ENCODE measurements around the gene PKN1.
"Not testable (repeated sequence)": the region's sequence is repeated elsewhere in the genome, so short reads cannot be mapped to it uniquely, and the experiment has no call there.

The PKN1 gene

DNA sequence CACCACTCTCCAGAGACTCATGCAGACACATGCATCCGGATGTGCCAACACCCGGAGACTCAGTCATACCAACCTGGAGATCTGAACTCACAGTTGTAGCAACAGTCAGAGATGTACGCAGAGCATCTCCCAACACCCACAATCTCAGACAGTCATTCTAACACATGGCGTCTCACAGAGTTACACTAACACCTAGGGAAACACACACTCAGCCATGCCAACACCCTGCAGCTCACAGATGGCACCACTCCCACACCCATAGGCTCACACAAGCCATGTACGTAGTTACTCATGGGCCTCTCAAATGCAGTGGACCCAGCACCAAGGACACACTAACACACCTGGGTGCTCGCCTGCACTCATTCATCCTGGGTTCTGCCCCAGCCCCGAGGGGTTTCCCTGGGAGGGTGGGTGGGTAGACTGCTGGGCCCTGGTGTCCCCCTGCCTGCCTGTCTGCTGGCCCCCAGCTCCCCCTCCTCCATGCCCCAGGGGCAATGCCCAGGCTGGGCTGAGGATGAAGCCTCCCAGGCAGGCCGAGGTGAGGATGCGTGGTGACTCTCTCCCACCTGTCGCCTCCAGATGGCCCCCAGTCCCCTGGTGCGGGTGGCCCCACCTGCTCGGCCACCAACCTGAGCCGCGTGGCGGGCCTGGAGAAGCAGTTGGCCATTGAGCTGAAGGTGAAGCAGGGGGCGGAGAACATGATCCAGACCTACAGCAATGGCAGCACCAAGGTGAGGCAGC, 10.0 kb downstream of the PKN1 start:
- TF ChIP-seq, protein P1, sequence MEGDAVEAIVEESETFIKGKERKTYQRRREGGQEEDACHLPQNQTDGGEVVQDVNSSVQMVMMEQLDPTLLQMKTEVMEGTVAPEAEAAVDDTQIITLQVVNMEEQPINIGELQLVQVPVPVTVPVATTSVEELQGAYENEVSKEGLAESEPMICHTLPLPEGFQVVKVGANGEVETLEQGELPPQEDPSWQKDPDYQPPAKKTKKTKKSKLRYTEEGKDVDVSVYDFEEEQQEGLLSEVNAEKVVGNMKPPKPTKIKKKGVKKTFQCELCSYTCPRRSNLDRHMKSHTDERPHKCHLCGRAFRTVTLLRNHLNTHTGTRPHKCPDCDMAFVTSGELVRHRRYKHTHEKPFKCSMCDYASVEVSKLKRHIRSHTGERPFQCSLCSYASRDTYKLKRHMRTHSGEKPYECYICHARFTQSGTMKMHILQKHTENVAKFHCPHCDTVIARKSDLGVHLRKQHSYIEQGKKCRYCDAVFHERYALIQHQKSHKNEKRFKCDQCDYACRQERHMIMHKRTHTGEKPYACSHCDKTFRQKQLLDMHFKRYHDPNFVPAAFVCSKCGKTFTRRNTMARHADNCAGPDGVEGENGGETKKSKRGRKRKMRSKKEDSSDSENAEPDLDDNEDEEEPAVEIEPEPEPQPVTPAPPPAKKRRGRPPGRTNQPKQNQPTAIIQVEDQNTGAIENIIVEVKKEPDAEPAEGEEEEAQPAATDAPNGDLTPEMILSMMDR (conservative IDR thresholded peaks at IDR 0.05; ENCODE audit: low read length), result no peak
- no peak for DNase-seq (ENCODE audit: low read depth)
- no peak overlapping the region for H3K4me3 ChIP-seq (ENCODE audit: low read length)

DNA sequence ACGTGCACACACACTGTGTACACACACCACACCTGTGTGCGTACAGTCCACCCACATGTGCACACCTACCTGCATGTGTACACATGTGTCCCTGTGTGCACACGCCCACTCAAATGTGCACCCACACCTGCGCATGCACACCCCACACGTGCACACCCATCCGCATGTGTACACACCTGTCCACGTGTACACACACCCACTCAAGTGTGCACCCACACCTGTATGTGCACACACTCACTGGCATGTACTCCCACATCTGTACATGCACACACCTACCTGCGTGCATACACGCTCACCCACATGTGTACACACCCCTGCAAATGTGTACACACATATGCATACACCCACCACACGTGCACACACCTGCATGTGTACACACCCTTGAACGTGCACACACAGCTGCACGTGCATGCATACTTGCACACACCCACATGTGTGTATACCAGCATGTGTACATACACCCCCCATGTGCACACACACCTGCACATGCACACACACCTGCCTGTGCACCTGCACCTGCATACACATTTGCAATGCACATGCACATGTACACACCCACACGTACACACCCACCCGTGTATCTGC, 10.6 kb downstream of the PKN1 start:
- no peak for DNase-seq (ENCODE audit: low read depth)
- H3K4me3 ChIP-seq (ENCODE audit: low read length), result no peak overlapping the region
- TF ChIP-seq, protein P1 (conservative IDR thresholded peaks at IDR 0.05; ENCODE audit: low read length), result no peak

DNA sequence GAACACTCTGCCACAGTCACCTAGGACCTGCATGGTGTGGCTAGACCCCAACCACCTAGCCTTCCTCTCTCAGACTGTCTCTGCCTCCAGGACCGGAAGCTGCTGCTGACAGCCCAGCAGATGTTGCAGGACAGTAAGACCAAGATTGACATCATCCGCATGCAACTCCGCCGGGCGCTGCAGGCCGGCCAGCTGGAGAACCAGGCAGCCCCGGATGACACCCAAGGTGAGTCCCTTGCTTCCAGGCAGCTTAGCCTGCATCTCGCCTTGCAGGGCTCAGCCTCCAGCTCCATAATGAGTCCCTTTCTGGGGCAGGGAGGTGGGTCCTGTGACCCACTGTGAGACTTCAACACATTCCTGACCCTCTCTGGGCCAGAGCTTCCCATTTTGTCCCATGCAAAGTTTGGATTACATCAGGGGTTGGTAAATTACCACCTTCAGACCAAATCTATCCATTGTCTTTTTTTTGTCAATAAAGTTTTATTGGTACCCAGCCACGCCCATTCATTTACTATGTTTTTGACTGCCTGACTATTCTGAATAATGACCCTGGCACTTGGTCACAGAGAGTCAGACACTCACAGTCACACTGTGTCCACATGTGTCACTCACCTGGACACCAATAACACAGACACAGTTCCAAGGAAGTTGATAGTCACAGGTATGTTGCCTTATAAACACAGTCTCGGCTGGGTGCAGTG, 13.4 kb downstream of the PKN1 start:
- DNase-seq (ENCODE audit: low read depth), result no peak
- TF ChIP-seq, protein P1 (conservative IDR thresholded peaks at IDR 0.05; ENCODE audit: low read length), result no peak

DNA sequence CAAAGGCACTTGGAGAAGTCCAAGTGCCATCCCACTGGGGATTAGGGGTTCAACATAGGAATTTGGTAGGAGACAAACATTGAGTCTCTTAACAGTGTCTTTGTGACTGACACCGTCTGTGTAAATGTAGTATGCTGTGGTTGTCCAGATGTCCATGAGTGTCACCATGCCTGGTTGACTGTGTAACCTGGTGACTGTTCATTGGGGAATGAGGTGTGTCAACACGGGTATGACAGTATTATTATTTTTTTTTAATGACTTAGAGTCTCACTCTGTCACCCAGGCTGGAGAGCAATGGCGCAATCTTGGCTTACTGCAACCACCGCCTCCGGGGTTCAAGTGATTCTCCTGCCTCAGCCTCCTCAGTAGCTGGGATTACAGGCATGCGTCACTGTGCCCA, 16.2 kb downstream of the PKN1 start:
- peak; percentile 18 for DNase-seq (ENCODE audit: low read depth)
- H3K4me3 ChIP-seq (ENCODE audit: low read length), result no peak overlapping the region
- TF ChIP-seq, protein P1 (conservative IDR thresholded peaks at IDR 0.05; ENCODE audit: low read length), result no peak

More for the DNA sequence above, 13.4 kb downstream of the PKN1 start:
- H3K4me3 ChIP-seq (ENCODE audit: low read length), result no peak overlapping the region

DNA sequence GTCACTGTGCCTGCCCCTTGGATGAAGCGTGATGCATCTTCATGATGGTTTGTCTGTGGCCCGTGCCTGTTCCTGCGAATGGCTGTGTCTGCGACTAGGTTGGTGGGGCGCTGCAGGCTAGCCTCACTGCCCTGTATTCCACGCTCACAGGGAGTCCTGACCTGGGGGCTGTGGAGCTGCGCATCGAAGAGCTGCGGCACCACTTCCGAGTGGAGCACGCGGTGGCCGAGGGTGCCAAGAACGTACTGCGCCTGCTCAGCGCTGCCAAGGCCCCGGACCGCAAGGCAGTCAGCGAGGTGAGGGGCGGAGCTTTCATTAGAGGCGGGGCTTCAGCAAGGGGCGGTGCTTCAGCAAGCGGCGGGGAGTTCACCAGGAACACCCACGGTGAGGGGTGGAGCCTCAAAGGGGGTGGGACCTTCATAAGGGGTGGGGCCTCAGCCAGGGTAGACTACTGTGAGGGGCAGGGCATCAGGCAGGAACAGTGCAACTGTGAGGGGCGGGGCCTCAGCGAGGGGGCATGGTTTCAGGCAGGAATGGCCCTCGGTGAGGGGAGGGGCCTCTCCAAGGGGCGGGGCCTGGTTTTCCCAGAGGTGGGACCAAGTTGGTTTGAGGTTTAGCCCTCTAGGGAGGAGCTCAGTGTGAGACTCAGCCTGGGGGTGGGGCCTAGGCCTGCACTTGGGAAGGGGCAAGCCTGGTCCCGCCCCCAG, 17.2 kb downstream of the PKN1 start:
- no peak for DNase-seq (ENCODE audit: low read depth)

DNA sequence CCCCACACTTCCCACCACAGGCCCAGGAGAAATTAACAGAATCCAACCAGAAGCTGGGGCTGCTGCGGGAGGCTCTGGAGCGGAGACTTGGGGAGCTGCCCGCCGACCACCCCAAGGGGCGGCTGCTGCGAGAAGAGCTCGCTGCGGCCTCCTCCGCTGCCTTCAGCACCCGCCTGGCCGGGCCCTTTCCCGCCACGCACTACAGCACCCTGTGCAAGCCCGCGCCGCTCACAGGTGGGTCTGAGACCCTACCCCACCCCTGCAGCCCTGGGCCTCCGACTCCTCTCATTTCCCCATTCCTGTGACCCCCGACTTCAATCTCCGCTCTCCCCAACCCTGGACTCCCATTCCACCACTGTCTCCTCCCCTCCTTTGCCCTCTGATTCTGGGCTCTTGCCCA, 17.8 kb downstream of the PKN1 start:
- no peak overlapping the region for H3K4me3 ChIP-seq (ENCODE audit: low read length)
- DNase-seq (ENCODE audit: low read depth), result no peak
- TF ChIP-seq, protein P1 (conservative IDR thresholded peaks at IDR 0.05; ENCODE audit: low read length), result no peak

More for the DNA sequence above, 17.2 kb downstream of the PKN1 start:
- H3K4me3 ChIP-seq (ENCODE audit: low read length), result no peak overlapping the region
- TF ChIP-seq, protein P1 (conservative IDR thresholded peaks at IDR 0.05; ENCODE audit: low read length), result no peak

DNA sequence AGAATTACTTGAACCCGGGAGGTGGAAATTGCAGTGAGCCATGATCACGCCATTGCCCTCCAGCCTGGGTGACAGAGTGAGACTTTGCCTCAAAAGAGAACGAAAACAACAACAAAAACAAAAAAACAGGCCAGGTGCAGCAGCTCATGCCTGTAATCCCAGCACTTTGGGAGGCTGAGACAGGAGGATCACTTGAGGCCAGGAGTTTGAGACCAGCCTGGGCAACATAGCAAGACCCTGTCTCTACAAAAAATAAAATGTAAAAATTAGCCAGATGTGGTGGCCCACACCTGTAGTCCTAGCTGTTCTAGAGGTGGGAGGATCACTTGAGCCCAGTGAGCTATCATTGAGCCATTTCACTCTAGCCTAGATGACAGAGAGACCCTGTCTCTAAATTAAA, 19.2 kb downstream of the PKN1 start:
- H3K4me3 ChIP-seq (ENCODE audit: low read length); DNase-seq (ENCODE audit: low read depth): not testable (repeated sequence)

Data from AG10803 (cell line).